Endothelial cell of umbilical vein (primary cell): ENCODE data around the gene POLR2E. TPM values are rescaled to one million over a fixed set of nuclear protein-coding genes. Genes with fewer than 3 reads are reported as not detected.
A peak's percentile ranks its signal among the peaks of the same experiment; 100 is the strongest.

Source experiments
- BruUV-seq: library from RNA; stranded (reverse); fragments of 400-500 nt; replicated peaks from 2 replicates; lab custom pipeline; 2021; lab: Mats Ljungman, UMichigan
- CTCF ChIA-PET: fragments of 300-600, 350-600 bp; sonication (Branson Sonifier 250); formaldehyde crosslinking; loops from one replicate; lab custom pipeline; 2021; ENCODE audit warnings: antibody characterized with exemption, inconsistent platforms; lab: Charles Lee
- POLR2A ChIA-PET: fragments of 300-600, 350-600 bp; sonication (Branson Sonifier 250); formaldehyde crosslinking; loops from one replicate; lab custom pipeline; 2021; ENCODE audit warnings: antibody characterized with exemption, inconsistent platforms; lab: Charles Lee
- DNase-seq: peaks from one replicate; pipeline ENCODE4 v3.0.0-alpha.2; 2011; ENCODE audit warnings: low read depth, low spot score
- FAIRE-seq: peaks from 2 replicates; lab custom pipeline; 2011; peaks lifted over from hg19 to GRCh38; lab: Jason Lieb, UNC
- H2AFZ ChIP-seq: 2 replicates; pipeline ENCODE4 v1.6.0; 2012; ENCODE audit warnings: low read depth, low read length, control low read depth, inconsistent platforms
- H3K27ac ChIP-seq: 2 replicates; pipeline ENCODE4 v1.5.1; 2011; ENCODE audit warnings: low read depth, mild to moderate bottlenecking, control low read depth, low read length, moderate library complexity; ENCODE audit not compliant: insufficient read depth
- H3K27me3 ChIP-seq, 2 experiments: 2 replicates each; pipeline versions ENCODE4 v1.6.0 to v1.6.1; 2011; ENCODE audit warnings: low read length in 2 of 2, mixed read lengths in 1 of 2; ENCODE audit not compliant: control insufficient read depth in 2 of 2, insufficient read depth in 2 of 2
- H3K36me3 ChIP-seq, 2 experiments: 2 replicates in 1 of 2; 3 replicates in 1 of 2; pipeline ENCODE4 v1.5.1; 2011; ENCODE audit warnings: low read length in 2 of 2, mild to moderate bottlenecking in 1 of 2, moderate library complexity in 1 of 2; ENCODE audit not compliant: control insufficient read depth in 2 of 2, insufficient read depth in 2 of 2; ENCODE audit errors: extremely low read depth in 1 of 2
- H3K4me1 ChIP-seq: 3 replicates; pipeline ENCODE4 v1.5.1; 2011; ENCODE audit warnings: mild to moderate bottlenecking, low read length; ENCODE audit not compliant: control insufficient read depth, insufficient read depth; ENCODE audit errors: extremely low read depth
- H3K4me2 ChIP-seq: 2 replicates; pipeline ENCODE4 v1.6.1; 2011; ENCODE audit warnings: low read length, control low read depth, mixed read lengths; ENCODE audit not compliant: insufficient read depth
- H3K4me3 ChIP-seq, 3 experiments: fragments of 200-600 bp in 1 of 3; sonication (generic), shearing (Covaris generic) in 1 of 3; replicated peaks in 1 of 3; 2 replicates each; pipeline ENCODE4 v1.5.1; 2011 to 2016; ENCODE audit warnings: control low read depth in 3 of 3, low read length in 3 of 3, mild to moderate bottlenecking in 2 of 3, inconsistent platforms in 1 of 3, low read depth in 1 of 3, moderate library complexity in 1 of 3; ENCODE audit not compliant: insufficient read depth in 1 of 3
- H3K79me2 ChIP-seq: 2 replicates; pipeline ENCODE4 v1.6.0; 2012; ENCODE audit warnings: low read length, inconsistent platforms; ENCODE audit not compliant: control insufficient read depth, insufficient read depth
- H3K9ac ChIP-seq: replicated peaks from 2 replicates; pipeline ENCODE3; 2011; ENCODE audit warnings: low read length, control low read depth; ENCODE audit not compliant: insufficient read depth; ENCODE audit errors: extremely low read depth
- H3K9me1 ChIP-seq: replicated peaks from 3 replicates; pipeline ENCODE4 v1.6.0; 2011; ENCODE audit warnings: mild to moderate bottlenecking, low read length; ENCODE audit not compliant: control insufficient read depth, insufficient read depth; ENCODE audit errors: extremely low read depth
- H3K9me3 ChIP-seq: replicated peaks from 2 replicates; pipeline ENCODE4 v1.5.1; 2012; ENCODE audit warnings: low read length, inconsistent platforms; ENCODE audit not compliant: control insufficient read depth, insufficient read depth
- H4K20me1 ChIP-seq: replicated peaks from 2 replicates; pipeline ENCODE3; 2011; ENCODE audit warnings: mild to moderate bottlenecking, low read length; ENCODE audit not compliant: control insufficient read depth, insufficient read depth; ENCODE audit errors: extremely low read depth
- EZH2 ChIP-seq: IDR thresholded peaks from 2 replicates; pipeline ENCODE4 v1.6.1; 2012; ENCODE audit warnings: borderline replicate concordance, low read depth, mild to moderate bottlenecking, moderate library complexity, low read length, inconsistent platforms; ENCODE audit not compliant: severe bottlenecking
- FOS ChIP-seq: IDR thresholded peaks from 2 replicates; pipeline ENCODE4 v1.6.1; 2011; ENCODE audit warnings: mild to moderate bottlenecking, low read length, moderate library complexity, borderline replicate concordance; ENCODE audit not compliant: insufficient read depth
- GATA2 ChIP-seq: IDR thresholded peaks from 2 replicates; pipeline ENCODE4 v1.7.0; 2011; ENCODE audit warnings: low read depth, mild to moderate bottlenecking, moderate library complexity, mixed read lengths, low read length; ENCODE audit not compliant: insufficient read length, insufficient read depth
- JUN ChIP-seq: IDR thresholded peaks from 2 replicates; pipeline ENCODE4 v1.6.1; 2011; ENCODE audit warnings: borderline replicate concordance, low read depth; ENCODE audit not compliant: insufficient read length, insufficient read depth
- MYC ChIP-seq: IDR thresholded peaks from one replicate; pipeline ENCODE4 v1.6.1; 2011; ENCODE audit warnings: mild to moderate bottlenecking, low read depth, low read length
- POLR2A ChIP-seq: IDR thresholded peaks from 2 replicates; pipeline ENCODE4 v1.6.1; 2012; ENCODE audit warnings: low read depth, mild to moderate bottlenecking, control low read depth, low read length
- POLR2AphosphoS5 ChIP-seq: IDR thresholded peaks from 2 replicates; pipeline ENCODE4 v1.6.1; 2012; ENCODE audit warnings: low read depth, mild to moderate bottlenecking, control low read depth, low read length, moderate library complexity; ENCODE audit not compliant: insufficient read depth
- dilution Hi-C: fragments of 300-500 bp; cut with MboI; formaldehyde crosslinking; loops from one replicate; pipeline ENCODE4 v1.15.0; 2019; ENCODE audit warnings: low sequenced_read_pairs; ENCODE audit not compliant: extremely low pct_ligation_motif_present
- intact Hi-C: fragments of 100-400 bp; cut with micrococcal nuclease; formaldehyde crosslinking; loops from one replicate; pipeline ENCODE4 v1.10.0; 2022
- polyA plus RNA-seq, 4 experiments: library from polyadenylated mRNA; depleted of rRNA in 3 of 4; stranded (reverse) in 3 of 4; unstranded in 1 of 4; fragments of >200 nt; gene quantifications; 2 replicates each; pipeline versions ENCODE4 v1.2.1 to v1.2.3, GENCODE V29; 2011 to 2012; ENCODE audit warnings: missing spikeins in 1 of 4
- total RNA-seq: library from RNA; stranded (reverse); gene quantifications from 2 replicates; pipeline ENCODE4 v1.2.3, GENCODE V29; 2021
- TF ChIP-seq, protein P1 (sequence below): IDR thresholded peaks from 2 replicates; pipeline ENCODE4 v1.6.1; 2011; ENCODE audit not compliant: insufficient read depth, insufficient read length
- TF ChIP-seq, protein P2 (sequence below), 2 donors: IDR thresholded peaks; 1 replicate in 1 of 2; 2 replicates in 1 of 2; pipeline ENCODE4 v1.5.1; 2011; ENCODE audit warnings: low read length in 2 of 2, mild to moderate bottlenecking in 2 of 2, moderate library complexity in 2 of 2, control low read depth in 1 of 2, inconsistent platforms in 1 of 2, low read depth in 1 of 2; ENCODE audit not compliant: insufficient read depth in 1 of 2; ENCODE audit errors: extremely low read depth in 1 of 2

The POLR2E gene
- total and polyA plus RNA-seq, 2 donors (not counting 3 experiments of a cell fraction or from before 2014, with no cell fraction given) = 272 to 344 TPM

DNA sequence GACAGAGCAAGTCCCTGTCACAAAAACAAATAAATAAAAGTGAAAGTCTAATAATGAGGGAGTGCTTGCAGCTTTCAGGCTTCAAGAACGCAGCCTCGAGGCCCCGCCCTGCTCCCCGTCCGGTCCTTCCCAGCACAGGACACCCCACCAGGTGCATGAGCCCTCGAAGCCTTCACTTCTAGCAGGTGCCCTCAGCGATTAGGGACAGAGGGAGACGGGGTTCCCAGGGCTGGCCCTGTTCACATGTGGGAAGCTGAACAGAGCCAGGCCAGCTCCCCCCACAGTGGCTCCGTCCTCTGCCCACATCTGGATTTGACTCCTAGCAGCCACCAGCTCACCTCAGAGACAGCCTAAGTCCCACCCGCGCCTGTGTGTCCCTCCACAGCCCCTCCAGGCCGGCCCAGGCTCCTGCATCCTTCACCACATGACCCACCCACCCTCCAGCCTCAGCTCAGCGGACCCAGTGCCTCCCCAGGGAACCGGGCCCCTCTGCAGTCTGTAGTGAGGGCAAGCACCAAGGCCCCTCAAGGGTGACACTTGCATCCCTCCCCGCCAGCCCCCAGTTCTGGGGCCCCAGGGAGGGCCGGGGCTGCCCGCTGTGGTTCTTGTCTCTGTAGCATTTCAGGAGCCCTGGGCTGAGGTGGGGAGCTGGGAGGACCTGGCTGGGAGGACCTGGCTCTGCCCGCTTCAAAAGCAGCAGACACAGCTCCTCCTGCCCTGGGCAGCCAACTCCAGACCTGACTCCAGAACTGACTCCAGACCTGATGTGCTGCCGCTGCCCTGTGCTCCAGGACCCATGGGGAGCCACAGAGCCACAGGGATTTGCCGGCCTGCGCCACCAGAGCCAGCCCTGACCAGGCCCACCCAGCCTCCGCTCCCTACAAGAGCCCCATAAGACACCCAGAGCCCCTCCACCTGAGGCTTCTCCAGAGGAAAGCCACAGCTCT is 35.9 kb upstream of the POLR2E start:
- no peak overlapping the region for H2AFZ ChIP-seq
- peaks cover 0 to 10% of the 10 kb centered on the region in 2 experiments for H3K36me3 ChIP-seq
- TF ChIP-seq, protein P1, sequence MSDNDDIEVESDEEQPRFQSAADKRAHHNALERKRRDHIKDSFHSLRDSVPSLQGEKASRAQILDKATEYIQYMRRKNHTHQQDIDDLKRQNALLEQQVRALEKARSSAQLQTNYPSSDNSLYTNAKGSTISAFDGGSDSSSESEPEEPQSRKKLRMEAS = no peak
- TF ChIP-seq GATA2 = no peak
- no peak for TF ChIP-seq POLR2A
- no peak for TF ChIP-seq FOS
- no peak for TF ChIP-seq EZH2
- intact Hi-C loops = loop anchor here (2.0 kb wide), 1 partner anchor 42 kb away; no protein-coding TSS in a partner anchor
- dilution Hi-C loops = no loop called here
- peak overlapping the region; percentile 96 for H3K9ac ChIP-seq
- H3K4me2 ChIP-seq = peak overlapping the region; percentile 85
- H3K9me3 ChIP-seq = no peaks in the 10 kb centered on the region
- no peaks in the 10 kb centered on the region for H4K20me1 ChIP-seq
- DNase-seq (peak; percentile 44), FAIRE-seq (peak; percentile 56)
- H3K9me1 ChIP-seq = no peaks in the 10 kb centered on the region
- POLR2A ChIA-PET = interaction anchor here (0.6 to 1.0 kb wide), 2 partner anchors 60 to 138 kb away, joined by 3 read pairs; partner anchors contain the start of gene CIRBP
- peak overlapping the region; percentile 64 to 81 (median 79) for H3K4me3 ChIP-seq
- peak overlapping the region; percentile 92 for H3K27ac ChIP-seq
- H3K79me2 ChIP-seq = peaks cover 51% of the 10 kb centered on the region
- CTCF ChIA-PET = interaction anchor here (0.6 to 2.0 kb wide), 13 partner anchors 12 to 712 kb away, joined by 3 to 20 read pairs (median 3); no protein-coding TSS in a partner anchor
- no peaks in the 10 kb centered on the region for H3K27me3 ChIP-seq
- peaks cover 29% of the 10 kb centered on the region for H3K4me1 ChIP-seq
- BruUV-seq = no TSS peak

GRCh38 chr19:1129535-1129934 is 34.4 kb upstream of the POLR2E start:
- peaks cover 62% of the 10 kb centered on the region for H3K79me2 ChIP-seq
- no peak overlapping the region for H2AFZ ChIP-seq
- TF ChIP-seq POLR2AphosphoS5 (no peak), FOS (no peak), JUN (no peak), EZH2 (no peak), MYC (no peak), POLR2A (no peak), GATA2 (no peak)
- TF ChIP-seq, protein P2, sequence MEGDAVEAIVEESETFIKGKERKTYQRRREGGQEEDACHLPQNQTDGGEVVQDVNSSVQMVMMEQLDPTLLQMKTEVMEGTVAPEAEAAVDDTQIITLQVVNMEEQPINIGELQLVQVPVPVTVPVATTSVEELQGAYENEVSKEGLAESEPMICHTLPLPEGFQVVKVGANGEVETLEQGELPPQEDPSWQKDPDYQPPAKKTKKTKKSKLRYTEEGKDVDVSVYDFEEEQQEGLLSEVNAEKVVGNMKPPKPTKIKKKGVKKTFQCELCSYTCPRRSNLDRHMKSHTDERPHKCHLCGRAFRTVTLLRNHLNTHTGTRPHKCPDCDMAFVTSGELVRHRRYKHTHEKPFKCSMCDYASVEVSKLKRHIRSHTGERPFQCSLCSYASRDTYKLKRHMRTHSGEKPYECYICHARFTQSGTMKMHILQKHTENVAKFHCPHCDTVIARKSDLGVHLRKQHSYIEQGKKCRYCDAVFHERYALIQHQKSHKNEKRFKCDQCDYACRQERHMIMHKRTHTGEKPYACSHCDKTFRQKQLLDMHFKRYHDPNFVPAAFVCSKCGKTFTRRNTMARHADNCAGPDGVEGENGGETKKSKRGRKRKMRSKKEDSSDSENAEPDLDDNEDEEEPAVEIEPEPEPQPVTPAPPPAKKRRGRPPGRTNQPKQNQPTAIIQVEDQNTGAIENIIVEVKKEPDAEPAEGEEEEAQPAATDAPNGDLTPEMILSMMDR (IDR thresholded peaks at IDR 0.05; ENCODE audit: extremely low read depth in 1 of 2, insufficient read depth in 1 of 2, low read depth in 1 of 2, low read length in 2 of 2) = no peak
- TF ChIP-seq, protein P1 = no peak
- no peak overlapping the region for H3K4me2 ChIP-seq
- peaks cover 3 to 13% of the 10 kb centered on the region in 2 experiments for H3K36me3 ChIP-seq
- H3K9ac ChIP-seq = no peak overlapping the region
- H3K4me3 ChIP-seq = no peak overlapping the region
- ChIA-PET POLR2A (no interaction called here), CTCF (interaction anchor here (1.5 to 2.0 kb wide), 3 partner anchors 16 to 84 kb away, joined by 3 to 20 read pairs (median 3); no protein-coding TSS in a partner anchor)
- no peaks in the 10 kb centered on the region for H3K27me3 ChIP-seq
- no peak overlapping the region for H3K27ac ChIP-seq
- dilution Hi-C loops = no loop called here
- no TSS peak for BruUV-seq
- DNase-seq = no peak
- H3K9me1 ChIP-seq = no peaks in the 10 kb centered on the region
- H3K9me3 ChIP-seq = no peaks in the 10 kb centered on the region
- peaks cover 34% of the 10 kb centered on the region for H3K4me1 ChIP-seq
- intact Hi-C loops = no loop called here
- FAIRE-seq = no peak
- no peaks in the 10 kb centered on the region for H4K20me1 ChIP-seq
